T47D (cell line): ENCODE measurements around the gene TBC1D24.

ENCODE experiments used
- DNase-seq, 2 experiments: peaks; one replicate each; pipeline versions ENCODE4 v3.0.0 to v3.0.0-alpha.2; 2011 to 2012; ENCODE audit warnings: low read depth in 1 of 2, low spot score in 1 of 2
- JUND ChIP-seq: IDR thresholded peaks from 2 replicates; pipeline ENCODE4 v1.6.1; 2012; ENCODE audit warnings: low read depth
- in situ Hi-C: cut with HindIII; loops from 2 replicates; pipeline ENCODE4 v1.10.0; 2016; ENCODE audit warnings: low sequenced_read_pairs, low pct_unique_long_range_greater_than_20kb

Gene TBC1D24

DNA sequence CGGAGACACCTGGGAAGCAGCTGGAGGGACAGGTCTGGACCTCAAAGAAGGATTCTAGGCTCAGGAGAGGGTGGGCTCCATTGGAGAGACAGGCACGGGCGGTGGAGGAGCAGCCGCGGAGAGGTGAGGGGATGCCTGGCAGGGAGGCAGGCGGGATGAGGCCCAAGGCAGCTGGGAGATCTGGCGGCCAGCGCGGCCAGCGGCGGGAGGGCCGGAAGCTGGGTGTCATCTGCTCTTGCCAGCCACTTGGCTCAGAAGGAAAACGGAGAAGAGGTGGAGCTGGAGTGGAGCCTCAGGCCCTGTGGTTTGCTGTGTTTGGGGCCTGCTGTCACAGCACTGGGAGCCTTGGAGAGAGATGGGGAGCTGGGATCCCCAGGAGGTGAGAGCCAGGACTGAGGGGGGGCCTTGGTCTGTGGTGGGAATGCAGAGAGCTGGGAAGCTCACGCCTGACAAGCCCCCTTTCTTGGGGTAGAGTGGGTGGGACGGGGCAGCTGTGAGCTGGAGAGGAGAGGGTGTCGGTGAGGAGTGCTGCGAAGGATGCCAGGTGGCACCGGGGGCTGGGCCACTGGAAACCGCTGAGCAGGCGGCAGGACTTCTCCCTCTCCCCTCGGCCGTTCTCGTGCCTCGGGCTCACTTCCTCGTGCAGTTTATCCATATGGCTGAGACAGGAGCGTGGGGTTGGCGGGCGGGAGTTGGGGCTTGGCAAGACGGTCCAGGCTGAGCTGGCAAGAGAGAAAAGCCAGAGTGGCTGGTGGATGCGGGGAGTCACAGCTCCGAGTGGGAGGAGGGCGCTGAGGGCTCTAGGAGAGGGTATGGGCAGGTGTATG, 8.0 kb downstream of the TBC1D24 start:
- no peak for DNase-seq
- in situ Hi-C loops: no loop called here
- no peak for TF ChIP-seq JUND

DNA sequence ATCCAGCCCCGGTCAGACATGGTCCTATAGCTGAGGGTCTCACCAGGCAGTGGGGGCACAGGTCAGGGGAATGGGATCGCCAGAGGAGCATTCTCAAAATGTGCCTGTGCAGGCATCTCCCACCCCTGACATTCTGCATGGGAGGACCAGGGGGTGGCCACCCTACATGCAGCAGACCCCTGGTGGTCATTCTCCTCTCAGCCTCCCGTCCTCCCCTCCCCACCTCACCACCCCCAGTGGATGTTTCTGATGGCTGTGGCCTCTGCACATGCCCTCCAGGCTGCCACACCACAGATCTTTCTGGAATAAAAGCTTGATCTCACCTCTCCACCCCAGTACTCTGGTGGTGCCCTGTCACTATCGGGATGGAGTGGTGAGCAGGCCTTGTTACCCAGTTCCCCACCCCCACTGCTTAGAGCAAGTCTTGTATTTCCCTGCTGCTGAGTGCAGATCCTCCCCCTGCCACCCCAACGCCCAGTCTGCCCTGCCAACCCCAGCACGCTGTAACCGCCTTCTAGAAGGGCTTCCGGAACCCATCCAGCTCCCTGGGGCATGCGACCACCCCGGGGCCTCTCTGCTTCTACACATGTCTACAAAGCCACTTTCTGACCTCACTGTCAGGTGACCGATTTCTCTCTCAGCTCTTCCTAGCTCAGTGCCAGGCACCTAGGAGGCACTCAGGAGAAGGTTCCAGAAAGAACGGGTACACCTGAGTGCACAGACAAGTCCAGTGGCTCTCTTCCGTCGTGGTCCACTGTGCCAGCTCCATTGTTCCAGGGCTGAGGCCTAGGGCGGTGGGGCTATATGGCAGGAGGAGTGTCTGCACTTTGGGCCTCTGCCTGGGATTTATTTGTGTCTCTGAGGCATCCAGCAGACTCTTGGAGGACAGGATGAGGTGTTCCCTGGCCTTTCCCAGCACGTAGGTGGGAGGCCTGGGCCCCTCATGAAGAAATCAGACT, 9.3 kb downstream of the TBC1D24 start:
- TF ChIP-seq JUND: no peak
- in situ Hi-C loops: no loop called here
- no peak for DNase-seq

DNA sequence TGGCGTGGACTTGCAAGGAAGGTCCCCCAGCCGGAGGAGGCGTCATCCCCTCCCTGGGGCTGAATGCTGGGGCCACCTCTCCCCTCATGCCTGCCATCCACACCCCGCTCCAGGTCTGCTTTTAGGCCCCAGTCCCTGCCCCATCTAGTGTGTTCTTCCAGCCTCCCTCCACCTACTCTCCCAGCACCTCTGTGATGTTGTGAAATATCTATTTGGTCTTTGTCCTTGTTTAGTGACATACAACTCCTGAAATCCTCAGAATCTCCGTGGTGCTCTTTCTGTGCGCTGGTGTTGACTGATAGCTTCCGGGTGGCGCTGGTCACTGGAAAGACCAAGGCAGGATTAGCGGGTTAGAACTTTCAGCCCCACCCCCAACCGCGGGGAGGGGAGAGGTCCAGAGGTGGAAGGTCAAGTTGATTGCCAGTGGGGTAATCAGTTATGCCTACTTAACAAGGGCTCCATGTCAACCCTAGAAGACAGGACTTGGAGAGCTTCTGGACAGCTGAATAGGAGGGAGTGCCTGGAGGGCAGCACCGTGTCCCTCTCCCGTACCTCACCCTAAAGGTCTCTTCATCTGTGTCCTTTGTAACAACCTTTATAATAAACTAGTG, 10.1 kb downstream of the TBC1D24 start:
- in situ Hi-C loops: no loop called here
- TF ChIP-seq JUND: no peak

DNA sequence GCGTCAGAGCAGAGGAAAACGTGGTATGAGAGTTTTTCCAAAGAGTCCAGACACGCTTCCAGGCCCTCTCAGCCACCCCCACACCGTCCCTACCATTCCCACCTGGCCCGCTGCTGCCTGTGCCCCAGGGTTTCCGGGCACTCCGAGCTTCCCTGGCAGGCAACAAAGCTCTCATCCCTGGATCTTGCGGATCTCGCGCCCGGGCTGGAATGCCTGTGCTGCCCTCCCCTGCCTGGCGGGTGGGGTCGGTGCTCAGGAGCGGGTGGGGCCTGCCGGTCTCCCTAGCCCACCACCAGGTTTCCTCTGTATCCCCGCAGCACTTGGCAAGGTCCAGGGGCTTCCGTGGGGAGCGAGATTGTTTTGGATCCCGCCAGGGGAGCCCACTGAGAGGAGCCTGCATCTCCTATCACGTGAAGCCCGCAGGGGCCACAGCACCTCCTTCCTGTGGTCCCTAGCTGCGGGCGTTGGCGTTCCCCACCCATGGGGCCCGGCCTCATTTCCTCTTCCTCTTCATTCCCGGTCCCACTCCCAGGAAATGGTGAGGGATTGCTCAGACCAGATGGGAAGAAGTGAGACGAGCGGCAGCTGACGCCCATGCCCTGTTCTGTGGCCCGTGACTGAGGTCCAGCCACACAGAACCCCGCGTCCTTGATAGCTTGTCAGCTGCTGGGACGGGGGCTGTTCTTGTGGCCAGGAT, 11.0 kb downstream of the TBC1D24 start:
- no peak for DNase-seq
- TF ChIP-seq JUND: no peak
- in situ Hi-C loops: no loop called here

More for the DNA sequence above, 10.1 kb downstream of the TBC1D24 start:
- no peak for DNase-seq

DNA sequence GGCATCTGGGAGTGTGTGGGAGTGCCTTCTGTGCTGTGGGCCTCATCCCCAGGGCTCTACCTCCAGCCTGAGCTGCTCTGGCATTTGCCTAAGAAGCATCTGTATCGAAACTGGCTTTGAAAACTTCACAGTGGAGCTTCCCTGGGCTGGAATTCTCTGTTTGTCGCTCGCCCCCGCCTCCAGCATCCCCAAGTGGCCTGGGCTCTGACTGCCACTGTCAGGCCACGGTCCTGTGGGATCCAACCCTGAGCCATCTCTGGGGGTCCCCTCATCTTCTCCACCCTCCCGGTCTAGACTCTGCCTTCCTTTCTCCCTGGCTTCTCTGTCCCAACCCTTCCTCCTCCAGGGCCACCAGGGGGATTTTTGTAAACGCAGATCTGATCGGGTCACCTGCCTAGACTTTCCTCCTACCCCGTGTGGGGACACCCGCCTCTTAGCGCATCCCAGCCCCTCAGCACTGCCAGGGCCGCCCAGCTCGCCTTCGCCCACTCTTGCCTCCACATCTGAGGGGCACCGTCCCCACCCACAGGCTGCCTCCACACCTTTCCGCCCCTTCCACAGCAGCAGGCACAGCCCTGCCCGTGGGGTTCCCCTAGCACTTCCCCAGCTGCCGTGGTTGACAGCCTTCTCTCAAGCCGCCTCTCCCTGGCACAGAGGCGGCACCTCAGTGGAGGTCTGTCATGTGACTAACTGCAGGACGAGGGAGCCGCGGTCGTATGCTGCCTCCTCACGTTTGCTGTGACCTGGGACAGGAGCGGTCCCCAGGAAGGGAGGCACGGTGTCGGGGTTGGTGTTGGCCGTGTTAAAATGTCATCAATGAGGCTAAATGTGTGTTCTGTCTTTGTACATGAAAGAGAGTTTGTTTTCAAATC, 12.0 kb downstream of the TBC1D24 start:
- no peak for DNase-seq
- in situ Hi-C loops: no loop called here
- TF ChIP-seq JUND: no peak

DNA sequence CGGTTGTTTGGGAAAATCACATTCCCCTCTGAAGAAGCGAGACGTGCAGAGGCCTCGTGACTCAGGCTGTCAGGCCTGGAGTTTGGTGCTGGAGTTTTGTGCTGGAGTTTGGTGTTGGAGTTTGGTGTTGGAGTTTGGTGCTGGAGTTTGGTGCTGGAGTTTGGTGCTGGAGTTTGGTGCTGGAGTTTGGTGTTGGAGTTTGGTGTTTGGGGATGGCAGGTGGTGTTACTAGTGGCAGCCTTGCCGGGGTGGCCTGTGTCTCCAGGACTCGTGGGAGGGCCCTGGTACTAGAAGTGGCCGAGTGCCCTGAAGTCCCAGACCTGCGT, 12.6 kb downstream of the TBC1D24 start:
- no peak for TF ChIP-seq JUND
- no peak for DNase-seq
- in situ Hi-C loops: no loop called here

DNA sequence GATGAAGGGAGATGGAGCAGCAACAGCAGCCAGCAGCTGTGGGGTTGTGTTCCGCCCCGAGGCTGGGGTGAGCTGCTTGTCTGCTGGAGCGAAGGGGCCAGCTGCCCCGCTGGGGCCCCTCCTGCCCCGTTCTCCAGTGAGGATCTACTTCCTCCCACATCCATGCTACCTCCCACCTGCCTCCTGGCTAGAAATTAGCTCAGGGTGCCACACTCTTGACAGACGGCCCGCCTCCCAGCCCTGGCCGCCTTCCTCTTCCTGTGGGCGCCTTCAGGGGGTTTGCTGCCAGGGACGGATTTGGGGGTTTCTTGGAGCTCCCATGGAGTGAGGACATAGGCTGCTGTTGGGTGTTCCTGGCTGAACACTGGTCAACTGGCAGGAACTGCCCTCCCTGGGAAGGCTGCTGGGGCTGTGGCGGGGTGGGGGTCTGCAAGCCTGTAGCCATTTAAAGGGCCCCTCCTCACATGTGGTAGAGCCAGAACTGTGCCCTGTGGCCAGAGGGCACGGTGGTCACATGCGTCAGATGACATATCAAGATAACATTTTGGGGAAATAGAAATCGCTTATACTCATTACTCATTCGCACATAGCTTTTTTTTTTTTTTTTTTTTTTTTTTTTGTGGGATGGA, 13.1 kb downstream of the TBC1D24 start:
- in situ Hi-C loops: no loop called here
- no peak for TF ChIP-seq JUND
- no peak for DNase-seq

DNA sequence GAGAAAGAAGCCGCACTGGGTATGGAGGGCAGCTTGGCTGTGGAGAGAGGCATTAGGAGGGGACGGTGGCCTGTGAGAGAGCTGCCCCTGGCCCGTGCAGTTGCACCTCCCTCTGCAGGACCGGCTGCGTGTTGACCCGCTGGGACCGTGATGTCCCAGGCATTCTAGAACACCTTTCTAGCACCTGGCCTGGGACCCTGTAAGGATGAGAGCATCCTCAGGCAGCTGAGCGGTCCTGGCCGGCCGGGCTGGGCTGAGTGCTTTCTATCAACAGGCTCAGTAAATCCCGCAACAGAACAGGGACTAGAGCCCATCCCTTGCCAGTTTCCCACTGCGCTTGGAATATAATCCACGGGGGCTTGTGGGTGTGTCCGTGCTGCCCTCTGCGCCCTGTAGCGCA, 14.7 kb downstream of the TBC1D24 start:
- no peak for TF ChIP-seq JUND
- DNase-seq: no peak
- in situ Hi-C loops: no loop called here

DNA sequence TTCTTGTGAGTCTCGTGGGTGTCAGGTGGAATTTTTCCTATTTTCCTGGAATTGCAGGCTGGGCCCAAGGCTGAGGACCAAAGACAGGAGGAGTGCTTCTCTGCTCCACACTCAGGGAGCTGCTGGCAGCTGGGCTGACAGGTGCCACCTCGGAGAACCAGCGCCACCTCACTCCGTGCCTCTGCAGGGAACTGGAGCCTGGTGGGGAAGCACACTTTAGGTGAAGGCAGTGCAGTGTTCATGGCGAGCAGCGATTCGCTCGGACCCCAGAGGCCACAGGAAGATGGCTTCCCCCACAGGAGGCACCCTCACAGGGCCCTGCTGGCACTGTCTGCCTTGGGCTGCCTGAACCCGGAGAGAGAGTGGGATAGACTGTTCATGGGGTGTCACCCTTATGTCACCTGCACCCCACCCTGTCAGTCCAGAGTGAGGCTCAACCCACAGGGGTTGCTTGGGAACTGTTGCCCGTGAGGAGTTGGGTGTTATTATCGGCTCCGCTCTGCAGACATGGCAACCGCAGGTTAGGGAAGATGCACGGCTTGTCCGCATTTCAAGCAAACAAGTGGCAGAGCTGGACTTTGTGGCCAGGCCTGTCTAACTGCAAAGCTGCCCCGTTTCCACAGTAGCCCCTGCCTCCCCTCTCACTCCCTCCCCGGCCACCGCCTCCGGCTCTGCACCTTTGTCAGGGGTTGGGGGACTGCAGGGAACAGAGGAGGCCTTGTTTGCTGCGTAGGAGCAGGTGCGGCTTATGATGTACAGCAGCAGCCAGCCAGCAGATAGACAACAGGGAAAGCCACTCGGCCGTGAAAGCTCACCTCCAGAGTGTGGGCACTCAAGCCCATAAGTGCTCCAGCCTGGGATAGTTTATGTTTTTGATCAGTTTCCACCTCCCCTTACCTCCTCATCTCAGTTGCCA, 15.5 kb downstream of the TBC1D24 start:
- no peak for TF ChIP-seq JUND
- DNase-seq: no peak
- in situ Hi-C loops: no loop called here

DNA sequence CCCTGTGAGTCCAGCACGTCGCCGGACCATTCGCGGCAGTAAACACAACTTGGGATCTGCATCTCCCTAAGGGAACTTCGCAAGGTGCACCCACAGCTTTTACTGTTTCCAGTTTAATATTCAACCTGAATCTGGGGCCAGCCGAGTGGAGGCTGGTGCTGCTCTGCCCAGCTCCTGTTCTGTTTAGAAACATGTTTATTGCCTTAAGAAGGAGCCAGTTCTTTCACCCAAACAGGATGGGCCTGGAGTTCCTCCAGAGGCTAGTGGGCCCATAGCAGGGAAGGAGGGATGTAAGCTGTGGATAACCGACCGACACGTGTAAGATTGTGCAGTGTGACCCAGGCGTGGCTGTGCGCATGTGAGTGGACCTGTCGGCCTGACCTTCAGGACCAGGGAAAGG, 17.4 kb downstream of the TBC1D24 start:
- no peak for DNase-seq
- no peak for TF ChIP-seq JUND
- in situ Hi-C loops: no loop called here
